ENCODE measurements around the gene ENKUR.
A peak's percentile ranks its signal among the peaks of the same experiment; 100 is the strongest.

Gene ENKUR

DNA sequence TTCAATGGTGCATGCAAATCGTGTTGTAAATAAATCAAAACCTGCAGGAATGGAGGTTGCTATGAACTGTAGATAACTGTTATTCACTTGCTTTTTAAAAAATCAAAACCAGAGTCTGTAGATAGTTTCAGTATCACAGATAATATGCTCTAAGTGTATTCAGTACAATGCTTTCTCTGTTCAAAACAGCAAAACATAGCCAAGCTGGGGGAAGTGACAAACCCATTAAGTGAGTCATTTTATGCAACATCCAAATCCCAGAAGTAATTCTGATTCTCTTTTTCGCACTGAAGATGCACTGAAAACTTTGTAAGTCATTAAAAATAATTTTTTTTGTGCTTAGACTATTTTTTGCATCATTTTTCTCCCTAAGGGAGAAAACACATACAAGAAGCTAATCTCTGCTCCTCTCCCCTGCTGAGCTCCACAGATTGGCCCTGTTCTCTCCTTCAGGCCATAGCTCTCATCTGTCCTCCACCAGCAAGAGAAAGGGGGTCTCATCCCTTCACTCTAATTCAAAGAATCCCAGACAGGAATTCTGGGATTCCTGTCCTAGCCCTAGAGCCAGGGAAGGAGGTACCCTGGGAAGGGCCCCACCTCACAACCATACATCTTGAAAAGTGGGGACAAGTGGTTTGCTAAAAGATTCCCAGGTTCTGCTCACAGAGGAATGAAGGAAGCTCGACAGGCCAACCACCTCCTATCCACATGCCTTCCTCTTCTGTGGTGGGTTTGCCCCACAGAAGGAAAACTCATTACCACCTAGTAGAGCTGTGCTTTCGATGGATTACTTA is 68.5 kb downstream of the ENKUR start:
- peak; percentile 48 for DNase-seq (ENCODE audit: low spot score)

DNA sequence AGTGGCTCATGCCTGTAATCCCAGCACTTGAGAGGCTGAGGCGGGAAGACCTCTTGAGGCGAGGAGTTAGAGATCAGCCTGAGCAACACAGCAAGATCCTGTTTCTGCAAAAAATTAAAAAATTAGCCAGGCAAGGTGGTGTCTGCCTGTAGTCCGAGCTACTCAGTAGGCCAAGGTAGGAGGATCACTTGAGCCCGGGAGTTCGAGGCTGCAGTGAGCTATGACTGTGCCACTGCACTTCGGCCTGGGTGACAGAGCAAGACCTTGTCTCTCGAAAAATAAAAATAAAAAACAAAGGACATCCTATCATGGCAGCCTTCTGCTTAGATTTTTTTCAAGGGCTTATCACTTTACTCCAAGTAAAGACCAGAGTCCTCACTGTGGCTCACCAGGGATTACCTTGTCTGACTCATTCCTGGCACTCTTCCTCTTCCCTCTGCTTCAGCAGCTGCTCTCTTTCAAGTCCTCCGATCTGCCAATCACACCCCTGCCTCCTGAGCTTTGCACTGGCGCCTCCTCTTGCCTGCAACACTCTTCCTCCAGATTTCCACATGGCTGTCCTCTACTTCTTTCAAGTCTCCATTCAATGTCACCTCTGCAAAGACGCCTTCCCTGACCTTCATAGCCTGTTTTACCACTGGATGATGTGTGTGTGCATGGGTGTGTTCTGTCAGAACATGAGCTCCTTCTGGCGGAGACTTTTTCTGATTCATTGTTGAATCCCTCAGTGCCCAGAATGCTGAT is 71.3 kb downstream of the ENKUR start:
- peak; percentile 82 for DNase-seq (ENCODE audit: low spot score)

DNA sequence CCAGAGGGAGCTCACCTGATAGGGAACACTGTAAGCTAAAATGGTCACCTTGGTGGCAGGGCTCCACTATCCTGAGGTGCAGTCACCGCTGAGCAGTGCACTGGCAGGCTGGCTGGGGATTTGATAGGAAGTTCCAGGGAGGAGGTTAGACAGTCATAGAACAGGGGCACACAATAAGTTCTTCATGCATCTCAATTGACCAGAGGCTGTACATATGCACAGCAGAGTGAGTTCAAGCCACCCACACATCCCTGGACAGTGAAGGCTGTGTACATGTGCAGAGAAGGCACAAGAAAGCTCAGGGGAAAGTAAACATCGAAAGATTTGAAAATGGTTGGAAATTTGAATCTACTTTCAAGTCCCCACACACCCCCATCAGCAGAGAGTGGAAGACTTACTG is 77.4 kb downstream of the ENKUR start:
- DNase-seq (ENCODE audit: low spot score) = no peak

DNA sequence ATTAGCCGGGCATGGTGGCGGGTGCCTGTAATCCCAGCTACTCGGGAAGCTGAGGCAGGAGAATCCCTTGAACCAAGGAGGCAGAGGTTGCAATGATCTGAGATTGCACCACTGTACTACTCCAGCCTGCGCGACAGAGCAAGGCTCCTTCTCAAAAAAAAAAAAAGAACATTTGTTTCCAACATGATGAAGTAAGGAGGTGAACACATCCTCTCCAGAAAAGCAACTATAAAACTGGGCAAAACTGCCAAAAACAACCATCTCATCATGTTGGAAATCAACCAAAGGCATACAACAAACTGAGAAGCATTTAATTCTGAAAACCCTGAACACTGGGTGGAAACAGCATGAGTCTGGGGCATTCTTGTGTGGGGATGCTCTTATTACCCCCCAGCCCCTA is 77.9 kb downstream of the ENKUR start:
- no peak for DNase-seq (ENCODE audit: low spot score)

DNA sequence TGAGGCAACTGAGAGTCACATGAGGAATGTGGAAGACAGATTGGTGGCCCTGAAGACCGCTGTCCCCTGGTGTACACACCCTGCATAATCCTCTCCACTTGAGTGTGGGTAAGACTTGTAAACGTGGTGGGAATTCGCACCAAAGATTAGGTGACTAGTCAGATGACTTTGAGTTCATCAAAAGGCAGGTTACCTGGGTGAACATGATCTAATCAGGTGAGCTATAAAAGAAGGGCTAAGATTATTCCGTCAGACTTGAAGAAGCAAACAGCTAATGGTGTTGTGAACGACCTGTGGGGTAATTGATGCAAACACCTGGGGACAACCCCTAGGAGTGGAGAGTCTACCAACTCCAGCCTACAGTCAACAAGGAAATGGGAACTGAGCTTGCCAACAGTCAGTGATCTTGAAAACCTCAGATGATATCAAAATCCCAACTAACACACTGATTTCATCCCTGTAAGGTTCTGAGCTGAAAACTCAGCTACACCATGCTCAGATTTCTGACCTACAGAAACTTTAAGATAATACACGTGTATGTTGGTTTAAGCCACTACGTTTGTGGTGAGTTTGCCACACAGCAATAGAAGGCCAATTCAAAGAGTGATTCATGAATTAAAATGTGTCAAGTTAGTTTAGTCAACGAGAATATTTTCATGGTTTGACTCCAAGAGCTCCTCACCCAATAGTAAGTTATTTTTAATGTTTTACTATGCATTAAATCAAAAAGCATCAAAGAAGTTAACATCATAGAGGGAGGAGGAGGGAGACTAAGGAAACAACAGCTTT is 80.3 kb downstream of the ENKUR start:
- DNase-seq (ENCODE audit: low spot score) = no peak
